GM12891 (cell line): Measurements from ENCODE around the gene E2F2.

Experiments
- DNase-seq: peaks from one replicate; pipeline ENCODE4 v3.0.0; 2011; ENCODE audit warnings: low spot score; ENCODE audit not compliant: insufficient read length
- FAIRE-seq: peaks from 2 replicates; lab custom pipeline; 2011; peaks lifted over from hg19 to GRCh38; lab: Jason Lieb, UNC
- PAX5 ChIP-seq: IDR thresholded peaks from 2 replicates; pipeline ENCODE4 v1.6.1; 2011; ENCODE audit warnings: low read length, moderate library complexity, mild to moderate bottlenecking; ENCODE audit not compliant: insufficient read depth, severe bottlenecking
- POLR2A ChIP-seq: IDR thresholded peaks from 2 replicates; pipeline ENCODE4 v1.6.1; 2011; ENCODE audit warnings: low read depth, low read length, control low read depth
- POLR2AphosphoS5 ChIP-seq: IDR thresholded peaks from 2 replicates; pipeline ENCODE4 v1.6.1; 2011; ENCODE audit warnings: low read depth, low read length, control low read depth
- POU2F2 ChIP-seq: IDR thresholded peaks from 2 replicates; pipeline ENCODE4 v1.6.1; 2011; ENCODE audit warnings: low read depth, mild to moderate bottlenecking, control low read depth, low read length, moderate library complexity
- SPI1 ChIP-seq: IDR thresholded peaks from 2 replicates; pipeline ENCODE4 v1.6.1; 2011; ENCODE audit warnings: low read depth, low read length, control low read depth
- TAF1 ChIP-seq: IDR thresholded peaks from 2 replicates; pipeline ENCODE4 v1.6.1; 2011; ENCODE audit warnings: low read depth, low read length, control low read depth

E2F2 gene

DNA sequence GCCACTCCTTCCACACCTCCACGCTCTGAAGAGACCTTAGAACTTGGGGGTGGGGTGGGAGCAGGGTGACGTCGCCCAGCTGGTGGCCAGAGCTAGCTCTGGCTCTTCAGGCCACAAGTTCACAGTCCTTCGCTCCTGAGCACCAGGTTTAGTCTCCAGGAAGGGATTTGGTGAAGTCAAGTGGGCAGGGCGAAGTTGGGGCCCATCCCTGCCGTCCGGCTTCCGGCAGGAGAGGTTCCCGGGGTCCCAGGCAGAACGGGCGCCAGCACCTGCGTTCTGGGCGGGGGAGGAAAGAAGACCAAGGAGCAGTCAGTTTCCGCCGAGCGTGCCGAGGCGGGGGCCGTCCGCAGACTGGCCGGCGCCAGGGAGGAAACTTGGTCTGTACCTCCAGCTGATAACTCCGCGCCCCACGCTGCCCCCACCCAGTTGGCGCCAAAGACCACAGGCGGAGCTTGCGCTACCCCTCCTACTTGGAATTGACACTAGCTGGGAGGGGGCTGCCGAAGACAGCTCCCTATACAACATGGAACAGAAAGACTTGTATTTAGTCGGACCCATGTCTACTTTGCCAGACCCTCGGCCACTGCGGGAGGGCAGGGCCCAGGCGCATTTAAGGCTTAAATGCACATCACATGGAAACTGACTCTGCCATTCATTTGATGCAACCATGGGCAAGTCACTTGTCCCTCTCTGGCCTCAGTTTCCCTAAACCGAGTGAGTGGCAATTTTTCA lies 27.3 kb upstream of the E2F2 start:
- DNase-seq (no peak), FAIRE-seq (peak; percentile 58)
- TF ChIP-seq POLR2A (peak; percentile 50; the same call in 1 of the 2 replicates), TAF1 (no peak), SPI1 (no peak), PAX5 (no peak), POU2F2 (peak; percentile 9; the same call in 1 of the 2 replicates), POLR2AphosphoS5 (peak; percentile 45; the same call in 1 of the 2 replicates)

DNA sequence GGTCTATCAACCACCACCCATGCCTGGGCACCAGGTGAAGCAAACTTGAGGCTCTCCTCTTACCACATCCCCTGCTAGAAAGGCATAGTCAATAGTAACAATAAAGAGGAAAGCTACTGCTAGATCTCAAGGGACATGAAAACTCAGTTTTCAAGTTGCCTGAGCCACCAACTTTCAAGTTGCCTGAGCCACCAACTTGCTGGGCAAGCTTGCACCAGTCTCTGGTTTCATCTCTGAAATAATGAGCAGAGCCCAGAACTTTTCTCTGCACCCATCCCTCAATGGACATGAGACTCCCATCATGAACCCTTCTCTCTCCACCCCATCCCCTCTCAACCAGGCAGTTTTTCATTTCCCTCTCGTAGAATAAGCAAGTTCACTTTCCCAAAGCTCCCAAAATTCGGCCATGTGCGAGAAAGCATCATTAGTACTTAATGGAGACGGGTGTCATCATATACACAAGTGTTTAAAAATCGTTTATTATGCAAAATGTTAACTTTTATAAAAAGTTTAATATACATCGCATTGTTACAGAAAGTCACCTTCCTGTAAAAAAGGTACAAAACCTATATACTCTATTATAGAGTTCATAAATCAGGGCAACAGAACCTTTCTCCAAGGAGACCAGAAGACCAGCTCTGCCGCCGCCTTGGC lies 26.6 kb upstream of the E2F2 start:
- TF ChIP-seq TAF1 (no peak), SPI1 (no peak), PAX5 (no peak), POU2F2 (no peak; the same call in 1 of the 2 replicates), POLR2AphosphoS5 (no peak), POLR2A (peak; percentile 59)
- FAIRE-seq (no peak), DNase-seq (no peak)

DNA sequence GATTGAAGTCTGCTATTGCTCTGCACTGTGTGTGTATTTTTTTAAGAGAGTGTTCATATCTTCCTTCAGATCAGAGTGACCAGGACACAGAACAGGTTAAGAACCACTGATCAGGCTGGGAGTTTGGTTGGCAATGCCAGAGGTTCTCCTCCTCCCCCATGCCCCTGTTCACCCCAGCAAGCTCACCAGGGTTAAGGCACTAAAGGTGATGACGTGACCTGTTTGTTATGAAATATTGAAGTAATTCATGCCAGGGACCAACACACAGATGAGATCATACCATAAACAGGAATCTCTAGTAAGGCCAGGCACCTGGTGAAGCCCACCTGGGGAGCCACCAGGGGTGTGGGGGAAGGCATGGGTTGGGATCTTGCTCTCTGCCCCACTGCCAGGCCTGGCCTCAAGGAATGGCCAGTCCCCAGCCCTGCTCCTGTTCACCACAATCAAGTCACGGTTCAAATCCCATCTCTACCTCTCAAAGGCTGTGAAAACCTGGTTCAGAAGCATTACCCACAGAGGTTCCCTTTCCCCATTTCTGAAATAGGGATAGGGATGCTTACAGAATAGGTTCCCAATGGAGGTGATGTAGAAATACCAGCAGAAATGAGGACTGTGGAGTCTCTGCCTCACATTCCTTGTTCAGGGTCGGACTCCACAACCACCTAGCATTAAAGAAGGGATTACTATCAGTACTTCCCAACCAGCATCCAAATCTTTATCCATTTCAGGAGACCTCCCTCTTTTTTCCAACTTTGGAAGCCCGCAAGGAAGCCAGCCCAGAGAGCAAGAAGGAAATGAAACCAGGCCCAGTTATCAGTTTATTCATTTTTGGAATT lies 25.8 kb upstream of the E2F2 start:
- no peak for DNase-seq
- TF ChIP-seq POLR2AphosphoS5 (peak; percentile 48; the same call in 1 of the 2 replicates), SPI1 (peak; percentile 76), TAF1 (no peak), PAX5 (no peak)
- no peak for FAIRE-seq

DNA sequence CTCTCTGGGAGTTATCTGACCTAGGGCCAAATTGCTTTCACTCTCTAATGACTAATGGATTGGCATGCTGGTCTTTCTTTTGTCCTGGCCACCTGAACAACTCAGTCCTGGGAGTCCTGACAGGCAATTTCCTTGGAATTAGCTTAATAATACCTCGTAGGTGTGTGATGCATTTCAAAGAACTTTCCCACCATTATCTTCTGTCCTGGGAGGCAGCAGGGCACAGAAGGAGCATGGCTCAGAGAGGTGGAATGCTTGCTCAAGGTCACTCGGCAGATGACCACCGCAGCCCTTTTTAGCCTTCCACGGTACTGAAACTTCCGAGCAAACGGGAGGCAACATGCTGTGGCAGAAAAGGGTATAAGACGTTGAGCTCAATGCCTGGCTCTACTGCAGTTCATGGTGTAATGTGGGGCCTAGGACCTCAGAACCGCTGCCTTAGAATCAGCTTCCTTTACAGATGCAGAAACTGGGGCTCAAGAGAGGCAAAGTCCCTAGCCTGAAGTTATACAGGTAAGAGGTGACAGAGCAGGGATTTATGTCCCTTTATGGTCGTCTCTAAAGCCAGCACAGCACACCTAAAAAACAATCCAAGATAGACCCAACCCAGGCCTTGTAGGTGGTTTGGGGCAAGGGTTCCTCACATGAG lies 25.1 kb upstream of the E2F2 start:
- DNase-seq, result no peak
- TF ChIP-seq TAF1 (no peak), PAX5 (no peak), POLR2A (no peak), POU2F2 (no peak), SPI1 (no peak), POLR2AphosphoS5 (no peak)
- FAIRE-seq, result no peak

DNA sequence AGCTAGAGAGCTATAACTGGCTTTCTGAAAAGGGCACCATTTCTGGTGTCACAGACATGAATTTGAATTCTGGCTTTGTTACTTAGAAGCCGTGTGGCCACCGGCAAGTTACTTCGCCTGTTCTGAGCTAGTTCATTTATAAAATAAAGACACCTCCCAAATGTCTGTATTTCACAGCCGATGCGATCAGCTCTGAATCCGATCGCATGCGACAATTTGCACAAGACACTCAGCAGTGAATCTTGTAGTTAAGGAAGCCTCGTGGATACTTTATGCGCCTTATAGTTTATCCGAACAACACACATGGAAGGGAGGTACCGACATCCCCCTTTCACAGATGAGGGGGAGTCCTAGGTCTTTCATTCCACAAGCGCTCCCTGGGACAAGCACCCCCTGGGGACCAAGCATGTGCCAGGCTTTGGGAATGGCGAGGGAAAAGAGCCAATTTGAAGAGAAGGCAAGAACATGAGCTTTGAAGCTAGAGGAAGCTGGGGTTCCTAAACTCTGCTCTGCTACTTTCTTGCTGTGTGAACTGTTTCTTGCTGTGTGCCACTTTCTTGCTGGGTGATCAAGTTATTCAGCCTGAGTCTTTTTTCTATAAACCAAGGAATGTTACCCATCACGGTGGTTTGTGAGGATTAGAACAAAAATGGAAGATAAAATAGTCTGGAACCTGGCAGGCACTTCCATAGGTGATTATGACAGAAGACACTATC lies 24.4 kb upstream of the E2F2 start:
- FAIRE-seq, result no peak
- no peak for DNase-seq
- TF ChIP-seq SPI1 (no peak), TAF1 (no peak), POLR2A (no peak), POU2F2 (no peak), PAX5 (no peak), POLR2AphosphoS5 (no peak)

DNA sequence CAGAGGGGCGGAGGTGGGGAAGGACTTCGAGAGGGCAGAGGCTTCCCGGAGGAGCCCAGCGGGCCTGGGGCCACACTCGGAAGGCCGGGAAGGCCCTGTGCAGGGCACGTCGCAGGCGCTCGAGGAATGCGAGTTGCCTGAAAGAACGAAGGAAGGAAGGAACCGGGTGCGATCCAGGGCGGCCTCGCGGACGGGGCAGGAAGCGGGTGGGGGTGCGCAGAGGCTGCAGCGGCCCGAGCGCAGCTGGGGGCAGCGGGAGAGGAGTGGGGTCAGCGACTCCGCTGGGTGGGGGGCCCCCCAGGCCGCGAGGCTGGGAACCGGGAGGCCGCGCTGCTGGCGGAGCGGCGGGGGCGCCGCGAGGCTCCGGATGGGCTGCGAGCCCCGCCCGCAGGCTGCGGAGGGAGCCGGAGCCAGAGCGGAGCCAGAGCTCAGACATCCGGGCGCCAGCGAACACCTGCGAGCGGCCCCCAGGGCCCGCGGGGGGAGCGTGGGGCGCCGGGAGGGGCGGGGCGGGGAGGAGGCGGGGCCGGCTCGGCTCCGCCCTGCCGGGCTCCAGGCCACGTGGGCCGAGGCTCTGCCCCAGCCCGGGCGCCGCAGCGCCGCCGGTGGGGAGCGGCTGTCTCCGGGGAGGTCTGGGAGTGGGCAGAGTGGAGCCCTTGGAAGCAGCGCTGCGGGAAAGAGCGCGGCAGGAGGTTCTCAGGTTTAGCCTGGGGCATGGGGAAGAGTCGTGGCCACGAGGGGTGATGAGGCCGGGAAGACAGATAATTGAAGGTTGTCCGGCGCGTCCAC lies 23.6 kb upstream of the E2F2 start:
- TF ChIP-seq POLR2AphosphoS5 (peak; percentile 49; the same call in 1 of the 2 replicates), PAX5 (no peak), TAF1 (peak; percentile 28; the same call in 1 of the 2 replicates), SPI1 (no peak), POU2F2 (no peak), POLR2A (peak; percentile 70)
- peak; percentile 60 for FAIRE-seq
- peak; percentile 82 for DNase-seq

DNA sequence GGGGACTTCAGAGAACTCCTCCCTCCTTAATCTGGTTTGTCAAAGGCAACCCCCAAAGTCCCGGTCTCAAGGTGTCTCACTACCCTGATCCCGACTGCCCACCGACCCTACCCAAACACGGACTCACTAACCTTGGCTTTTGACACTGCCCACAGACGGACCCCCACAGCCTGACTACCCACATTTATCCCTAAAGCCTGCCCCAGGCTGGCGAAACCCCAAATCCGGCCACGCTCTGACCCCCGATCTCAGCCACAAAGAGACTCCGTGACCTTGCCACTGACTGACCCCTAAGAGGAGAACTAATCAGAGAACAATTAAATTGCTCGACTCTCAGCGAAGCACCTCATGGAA lies 23.1 kb upstream of the E2F2 start:
- FAIRE-seq (no peak), DNase-seq (no peak)
- TF ChIP-seq TAF1 (no peak), PAX5 (no peak), SPI1 (no peak), POU2F2 (no peak), POLR2A (no peak), POLR2AphosphoS5 (no peak)
